Measurements from ENCODE around the gene ADAMTS9.

Gene ADAMTS9

GRCh38 chr3:64612082-64612860 is 75.5 kb downstream of the ADAMTS9 start:
- FAIRE-seq: no peak

GRCh38 chr3:64608741-64609140 is 79.1 kb downstream of the ADAMTS9 start:
- no peak for FAIRE-seq

- FAIRE-seq: no peak
Measured at GRCh38 chr3:64607032-64607551, 80.7 kb downstream of the ADAMTS9 start.

GRCh38 chr3:64604313-64604712 is 83.5 kb downstream of the ADAMTS9 start:
- FAIRE-seq: no peak

GRCh38 chr3:64601824-64602223 is 86.0 kb downstream of the ADAMTS9 start:
- no peak for FAIRE-seq

GRCh38 chr3:64600246-64600950 is 87.4 kb downstream of the ADAMTS9 start:
- no peak for FAIRE-seq

- FAIRE-seq: no peak
Measured at GRCh38 chr3:64599651-64600050, 88.1 kb downstream of the ADAMTS9 start.

GRCh38 chr3:64595253-64595694 is 92.5 kb downstream of the ADAMTS9 start:
- no peak for FAIRE-seq

GRCh38 chr3:64594134-64594533 is 93.7 kb downstream of the ADAMTS9 start:
- FAIRE-seq: no peak

- FAIRE-seq: no peak
Measured at GRCh38 chr3:64593350-64593749, 94.5 kb downstream of the ADAMTS9 start.

GRCh38 chr3:64591615-64592014 is 96.2 kb downstream of the ADAMTS9 start:
- no peak for FAIRE-seq

GRCh38 chr3:64588380-64588779 is 99.4 kb downstream of the ADAMTS9 start:
- FAIRE-seq: no peak

GRCh38 chr3:64586952-64587351 is 100.8 kb downstream of the ADAMTS9 start:
- FAIRE-seq: no peak

GRCh38 chr3:64584179-64584578 is 103.6 kb downstream of the ADAMTS9 start:
- FAIRE-seq: no peak

GRCh38 chr3:64578797-64579196 is 109.0 kb downstream of the ADAMTS9 start:
- no peak for FAIRE-seq

- FAIRE-seq: no peak
Measured at GRCh38 chr3:64578062-64578770, 109.6 kb downstream of the ADAMTS9 start.

GRCh38 chr3:64576211-64576775 is 111.5 kb downstream of the ADAMTS9 start:
- no peak for FAIRE-seq

- FAIRE-seq: no peak
Measured at GRCh38 chr3:64575211-64575844, 112.5 kb downstream of the ADAMTS9 start.

- FAIRE-seq: no peak
Measured at GRCh38 chr3:64574194-64574593, 113.6 kb downstream of the ADAMTS9 start.

GRCh38 chr3:64571982-64572381 is 115.8 kb downstream of the ADAMTS9 start:
- FAIRE-seq: no peak

GRCh38 chr3:64568895-64569517 is 118.8 kb downstream of the ADAMTS9 start:
- no peak for FAIRE-seq

GRCh38 chr3:64566859-64567258 is 120.9 kb downstream of the ADAMTS9 start:
- no peak for FAIRE-seq
